DOHH2 (cell line): ENCODE results near the gene LKAAEAR1.

ENCODE experiments used
- H3F3A ChIP-seq: fragments of 200-600 bp; sonication (generic), shearing (Covaris generic); 2 replicates; pipeline ENCODE4 v1.6.0; 2016; ENCODE audit warnings: antibody characterized with exemption, mild to moderate bottlenecking; ENCODE audit not compliant: control insufficient read depth, insufficient read depth
- H3K27ac ChIP-seq: fragments of 200-600 bp; sonication (generic); 2 replicates; pipeline ENCODE4 v1.5.1; 2014; ENCODE audit warnings: low read depth, mild to moderate bottlenecking, low read length, moderate library complexity
- H3K27me3 ChIP-seq: fragments of 200-600 bp; sonication (generic); 2 replicates; pipeline ENCODE4 v1.6.1; 2014; ENCODE audit warnings: mild to moderate bottlenecking, low read length, mixed read lengths; ENCODE audit not compliant: control insufficient read depth
- H3K36me3 ChIP-seq: fragments of 200-600 bp; sonication (generic); 2 replicates; pipeline ENCODE4 v1.6.1; 2014; ENCODE audit warnings: mild to moderate bottlenecking, low read length, moderate library complexity, mixed read lengths; ENCODE audit not compliant: control insufficient read depth
- H3K4me1 ChIP-seq: fragments of 200-600 bp; sonication (generic); 2 replicates; pipeline ENCODE4 v1.6.1; 2014; ENCODE audit warnings: mild to moderate bottlenecking, low read length, mixed read lengths; ENCODE audit not compliant: control insufficient read depth
- H3K4me2 ChIP-seq: fragments of 200-600 bp; sonication (generic); 2 replicates; pipeline ENCODE4 v1.6.0; 2014; ENCODE audit warnings: mild to moderate bottlenecking, low read length, moderate library complexity
- H3K4me3 ChIP-seq: fragments of 200-600 bp; sonication (generic); 2 replicates; pipeline ENCODE4 v1.5.1; 2014; ENCODE audit warnings: mild to moderate bottlenecking, low read length, mixed read lengths
- H3K79me2 ChIP-seq: fragments of 200-600 bp; sonication (generic); 2 replicates; pipeline ENCODE4 v1.6.1; 2014; ENCODE audit warnings: mild to moderate bottlenecking, low read length, mixed read lengths; ENCODE audit not compliant: control insufficient read depth
- H3K9me2 ChIP-seq: fragments of 200-600 bp; sonication (generic); replicated peaks from 2 replicates; pipeline ENCODE4 v1.6.1; 2014; ENCODE audit warnings: mild to moderate bottlenecking, low read length, mixed read lengths; ENCODE audit not compliant: control insufficient read depth
- H3K9me3 ChIP-seq: fragments of 200-600 bp; sonication (generic); 2 replicates; pipeline ENCODE4 v1.6.1; 2014; ENCODE audit warnings: antibody characterized with exemption, low read length, mixed read lengths; ENCODE audit not compliant: control insufficient read depth, insufficient read depth
- H4K20me1 ChIP-seq: fragments of 200-600 bp; sonication (generic); 2 replicates; pipeline ENCODE4 v1.6.0; 2014; ENCODE audit warnings: low read depth, mild to moderate bottlenecking, antibody characterized with exemption, low read length, moderate library complexity; ENCODE audit not compliant: control insufficient read depth, insufficient read depth
- CTCF ChIP-seq: fragments of 200-600 bp; sonication (generic); IDR thresholded peaks from one replicate; pipeline ENCODE4 v1.5.1; 2014; ENCODE audit warnings: antibody characterized with exemption, mild to moderate bottlenecking, low read depth, low read length; ENCODE audit not compliant: poor library complexity, severe bottlenecking
- EZH2phosphoT487 ChIP-seq: fragments of 200-600 bp; sonication (generic); IDR thresholded peaks from 2 replicates; pipeline ENCODE4 v1.6.1; 2017; ENCODE audit warnings: borderline replicate concordance, mild to moderate bottlenecking, antibody characterized with exemption, low read length, moderate library complexity, mixed read lengths

Gene LKAAEAR1

GRCh38 chr20:64047046-64047389 lies 37.2 kb downstream of the LKAAEAR1 start:
- no peaks in the 10 kb centered on the region for H4K20me1 ChIP-seq
- peaks cover 11% of the 10 kb centered on the region for H3F3A ChIP-seq
- no peak overlapping the region for H3K4me3 ChIP-seq
- no peaks in the 10 kb centered on the region for H3K79me2 ChIP-seq
- no peaks in the 10 kb centered on the region for H3K36me3 ChIP-seq
- TF ChIP-seq CTCF (no peak), EZH2phosphoT487 (no peak)
- no peak overlapping the region for H3K27ac ChIP-seq
- H3K4me1 ChIP-seq, result peaks cover 5% of the 10 kb centered on the region
- no peak overlapping the region for H3K4me2 ChIP-seq
- peaks cover 22% of the 10 kb centered on the region for H3K27me3 ChIP-seq
- H3K9me2 ChIP-seq, result no peaks in the 10 kb centered on the region
- H3K9me3 ChIP-seq, result no peaks in the 10 kb centered on the region

- peaks cover 9% of the 10 kb centered on the region for H3K27me3 ChIP-seq
- peaks cover 11% of the 10 kb centered on the region for H3F3A ChIP-seq
- H3K27ac ChIP-seq, result no peak overlapping the region
- no peaks in the 10 kb centered on the region for H3K9me3 ChIP-seq
- H3K79me2 ChIP-seq, result no peaks in the 10 kb centered on the region
- no peak overlapping the region for H3K4me2 ChIP-seq
- no peaks in the 10 kb centered on the region for H4K20me1 ChIP-seq
- peaks cover 20% of the 10 kb centered on the region for H3K4me1 ChIP-seq
- TF ChIP-seq CTCF, result no peak
- no peak for TF ChIP-seq EZH2phosphoT487
- H3K4me3 ChIP-seq, result no peak overlapping the region
- H3K9me2 ChIP-seq, result no peaks in the 10 kb centered on the region
- H3K36me3 ChIP-seq, result no peaks in the 10 kb centered on the region
Observed at GRCh38 chr20:64045346-64046011, 38.7 kb downstream of the LKAAEAR1 start.

- peaks cover 14% of the 10 kb centered on the region for H3F3A ChIP-seq
- no peaks in the 10 kb centered on the region for H3K9me2 ChIP-seq
- no peak for TF ChIP-seq CTCF
- TF ChIP-seq EZH2phosphoT487, result no peak
- no peaks in the 10 kb centered on the region for H3K36me3 ChIP-seq
- H3K27me3 ChIP-seq, result peaks cover under 1% of the 10 kb centered on the region
- no peak overlapping the region for H3K27ac ChIP-seq
- no peak overlapping the region for H3K4me3 ChIP-seq
- peaks cover 29% of the 10 kb centered on the region for H3K4me1 ChIP-seq
- H3K9me3 ChIP-seq, result no peaks in the 10 kb centered on the region
- H3K4me2 ChIP-seq, result no peak overlapping the region
- H3K79me2 ChIP-seq, result no peaks in the 10 kb centered on the region
- H4K20me1 ChIP-seq, result no peaks in the 10 kb centered on the region
Observed at GRCh38 chr20:64044484-64045247, 39.5 kb downstream of the LKAAEAR1 start.
